Esophagus squamous epithelium (tissue), 5 donors: ENCODE data around the gene PXT1. TPM values are rescaled to one million over a fixed set of nuclear protein-coding genes. Genes with fewer than 3 reads are reported as not detected.

Source experiments
- DNase-seq: peaks from one replicate; lab custom pipeline; 2025; lab: John Stamatoyannopoulos, UW
- H3K27ac ChIP-seq, 4 donors: fragments of 200-600 bp; sonication (generic); one replicate each; pipeline ENCODE4 v1.5.1; 2016 to 2019; ENCODE audit warnings: mild to moderate bottlenecking in 1 of 4
- H3K27me3 ChIP-seq, 4 donors: fragments of 200-600 bp; sonication (generic); 1 replicate in 3 of 4; 2 replicates in 1 of 4; pipeline versions ENCODE4 v1.5.1 to v1.6.0; 2017 to 2021; ENCODE audit warnings: antibody characterized with exemption in 1 of 4
- H3K36me3 ChIP-seq, 3 donors: fragments of 200-600 bp; sonication (generic); one replicate each; pipeline ENCODE4 v1.5.1; 2016 to 2019
- H3K4me1 ChIP-seq, 3 donors: fragments of 200-600 bp; sonication (generic); one replicate each; pipeline ENCODE4 v1.5.1; 2017 to 2019
- H3K4me3 ChIP-seq, 4 donors: fragments of 200-600 bp; sonication (generic); 1 replicate in 3 of 4; 2 replicates in 1 of 4; pipeline ENCODE4 v1.5.1; 2016 to 2019; ENCODE audit warnings: mild to moderate bottlenecking in 2 of 4, moderate library complexity in 1 of 4
- H3K9me3 ChIP-seq, 3 donors: fragments of 200-600 bp; sonication (generic); one replicate each; pipeline ENCODE4 v1.5.1; 2016 to 2019
- CTCF ChIP-seq, 6 experiments: fragments of 450-650 bp in 4 of 6; fragments of 200-600 bp in 2 of 6; sonication (generic) in 2 of 6; IDR thresholded peaks; one replicate each; pipeline ENCODE4 v1.5.1; 2016 to 2019; ENCODE audit warnings: antibody characterized with exemption in 6 of 6, mild to moderate bottlenecking in 4 of 6, moderate library complexity in 4 of 6
- POLR2A ChIP-seq, 4 donors: fragments of 450-650 bp; IDR thresholded peaks; one replicate each; pipeline ENCODE4 v1.6.1; 2017; ENCODE audit warnings: antibody characterized with exemption in 4 of 4, mild to moderate bottlenecking in 4 of 4, moderate library complexity in 3 of 4
- WGBS, 2 donors: methylation state at CpG; one replicate each; pipeline ENCODE4 v1.1.5; 2018; 5-methylcytosine and 5-hydroxymethylcytosine counted together
- intact Hi-C: fragments of 100-400 bp; cut with DNase I; formaldehyde crosslinking; loops from one replicate; pipeline ENCODE4 v1.15.0; 2022
- total RNA-seq, 4 donors: library from RNA; depleted of rRNA; stranded (reverse); fragments of >200 nt; gene quantifications; one replicate each; pipeline ENCODE4 v1.1.0, GENCODE V29; 2016
- donor health status: DM: yes; HTN: yes; CAD: no.

PXT1 gene
- total RNA-seq, 4 donors from 2014 or later = not detected

DNA sequence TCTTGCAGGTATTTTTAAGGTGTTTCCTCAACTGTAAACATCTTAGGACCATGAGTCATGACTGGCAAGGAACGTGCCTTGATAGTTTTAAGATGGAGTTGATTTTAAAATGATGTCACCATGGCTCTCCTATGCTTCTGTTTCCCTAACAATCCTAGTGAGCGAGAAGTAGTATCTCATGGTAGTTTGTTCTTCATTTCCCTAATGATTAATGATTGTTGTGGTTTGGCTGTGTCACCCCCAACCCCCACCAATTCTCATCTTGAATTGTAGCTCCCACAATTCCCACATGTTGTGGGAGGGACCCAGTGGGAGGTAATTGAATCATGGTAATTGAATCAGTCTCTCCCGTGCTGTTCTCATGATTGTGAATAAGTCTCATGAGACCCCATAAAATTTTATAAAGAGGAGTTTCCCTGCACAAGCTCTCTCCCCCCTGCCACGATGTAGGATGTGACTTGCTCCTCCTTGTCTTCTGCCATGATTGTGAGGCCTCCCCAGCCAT is 89.2 kb downstream of the PXT1 start:
- no peaks in the 10 kb centered on the region for H3K36me3 ChIP-seq
- 52 to 56% methylated on average over 4 of the region's 4 CpGs for WGBS, 2 donors
- no peak for DNase-seq
- H3K27me3 ChIP-seq = no peaks in the 10 kb centered on the region
- H3K4me1 ChIP-seq = peaks cover 0 to 20% (median 0%) of the 10 kb centered on the region in 3 donors
- intact Hi-C loops = no loop called here
- no peak overlapping the region for H3K27ac ChIP-seq
- H3K9me3 ChIP-seq = no peaks in the 10 kb centered on the region
- no peak for TF ChIP-seq POLR2A (IDR thresholded peaks at IDR 0.05)
- TF ChIP-seq CTCF (IDR thresholded peaks at IDR 0.05) = no peak
- no peak overlapping the region for H3K4me3 ChIP-seq

DNA sequence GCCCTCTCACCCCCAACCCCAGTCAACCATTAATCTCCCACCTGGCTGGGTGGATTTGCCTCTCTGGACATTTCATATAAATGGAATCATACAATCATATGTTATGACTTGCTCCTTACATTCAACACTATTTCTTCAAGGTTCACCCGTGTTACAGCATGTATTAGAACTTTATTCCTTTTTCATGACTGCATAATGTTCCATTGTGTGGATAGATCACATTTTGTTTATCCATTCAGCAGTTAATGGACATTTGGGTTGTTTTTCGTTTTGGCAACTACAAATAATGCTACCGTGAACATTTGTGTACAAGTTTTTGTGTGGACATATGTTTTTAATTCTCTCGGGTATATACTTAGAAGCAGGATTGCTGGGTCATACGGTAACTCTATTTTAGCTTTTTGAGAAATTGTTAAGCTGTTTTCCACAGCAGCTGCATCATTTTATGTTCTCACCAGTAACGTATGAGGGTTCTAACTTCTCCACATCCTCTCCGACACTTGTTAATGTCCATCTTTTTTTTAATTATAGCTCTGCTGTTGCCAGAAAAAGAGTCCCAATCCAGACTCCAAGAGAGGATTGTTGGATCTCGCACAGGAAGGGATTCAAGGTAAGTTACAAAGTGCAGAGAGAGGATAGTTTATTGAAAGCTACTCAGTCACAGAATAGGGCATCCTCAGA is 90.0 kb downstream of the PXT1 start:
- Histone ChIP-seq H3K27me3 (no peaks in the 10 kb centered on the region), H3K9me3 (no peaks in the 10 kb centered on the region), H3K27ac (no peak overlapping the region), H3K4me3 (no peak overlapping the region), H3K36me3 (no peaks in the 10 kb centered on the region), H3K4me1 (peaks cover 0 to 16% (median 0%) of the 10 kb centered on the region in 3 donors)
- TF ChIP-seq POLR2A (IDR thresholded peaks at IDR 0.05) (no peak), CTCF (IDR thresholded peaks at IDR 0.05) (no peak)
- 76 to 82% methylated on average over 8 of the region's 8 CpGs for WGBS, 2 donors
- intact Hi-C loops = no loop called here
- DNase-seq = no peak

GRCh38 chr6:36350681-36351571 is 91.7 kb downstream of the PXT1 start:
- no peaks in the 10 kb centered on the region for H3K9me3 ChIP-seq
- H3K36me3 ChIP-seq = no peaks in the 10 kb centered on the region
- no peak overlapping the region for H3K4me3 ChIP-seq
- intact Hi-C loops = no loop called here
- peaks cover 0 to 20% (median 0%) of the 10 kb centered on the region in 3 donors for H3K4me1 ChIP-seq
- H3K27ac ChIP-seq = peak overlapping the region in 2 of 4 donors; percentile 16 to 17
- TF ChIP-seq POLR2A (IDR thresholded peaks at IDR 0.05) (no peak), CTCF (IDR thresholded peaks at IDR 0.05) (no peak)
- DNase-seq = no peak
- no peaks in the 10 kb centered on the region for H3K27me3 ChIP-seq
- 75 to 83% methylated on average over 14 to 15 of the region's 15 CpGs for WGBS, 2 donors

DNA sequence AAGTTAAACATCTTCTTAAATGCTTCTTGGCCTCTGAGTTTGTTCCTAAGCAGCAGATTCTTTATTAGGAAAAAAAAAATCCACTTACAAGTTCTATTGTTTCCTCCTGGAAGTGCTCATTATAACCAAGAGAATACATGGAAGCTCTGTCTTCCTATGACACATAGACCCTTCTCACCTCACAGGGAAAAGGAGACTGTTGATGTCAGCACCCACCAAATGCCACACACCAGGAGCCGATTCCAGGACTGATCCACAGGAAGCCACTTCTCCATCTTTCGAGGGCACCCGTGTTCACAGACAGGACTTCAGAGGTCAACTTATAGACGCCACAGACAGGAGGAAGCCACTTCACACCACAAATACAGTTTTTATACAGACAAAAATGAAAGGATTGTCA is 92.6 kb downstream of the PXT1 start:
- Histone ChIP-seq H3K36me3 (no peaks in the 10 kb centered on the region), H3K4me3 (no peak overlapping the region), H3K27me3 (no peaks in the 10 kb centered on the region), H3K4me1 (peaks cover 0 to 25% (median 0%) of the 10 kb centered on the region in 3 donors), H3K9me3 (no peaks in the 10 kb centered on the region), H3K27ac (peak overlapping the region in 2 of 4 donors; percentile 16 to 17)
- no peak for TF ChIP-seq CTCF (IDR thresholded peaks at IDR 0.05)
- TF ChIP-seq POLR2A (IDR thresholded peaks at IDR 0.05) = no peak
- no peak for DNase-seq
- intact Hi-C loops = no loop called here
- 55 to 91% methylated on average over 2 to 4 of the region's 4 CpGs for WGBS, 2 donors

DNA sequence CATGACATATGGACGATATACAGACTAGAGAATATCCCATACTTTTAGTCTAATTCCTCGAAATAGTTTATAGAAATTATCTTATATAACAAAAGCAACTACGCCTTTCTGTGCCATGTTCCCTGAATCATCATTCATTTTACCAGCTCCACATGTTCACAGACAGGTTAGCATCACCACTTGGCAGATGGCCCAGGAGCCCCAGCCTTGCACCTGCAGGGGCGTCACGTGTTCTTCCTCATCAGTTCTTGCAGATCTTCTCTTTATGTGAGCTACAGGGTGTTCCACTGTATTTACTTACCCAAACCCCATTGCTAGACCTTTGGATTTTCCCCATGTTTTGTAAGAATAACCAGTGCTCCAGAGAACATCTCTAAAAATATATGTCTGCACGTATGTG is 93.4 kb downstream of the PXT1 start:
- no peak for TF ChIP-seq CTCF (IDR thresholded peaks at IDR 0.05)
- no peak for TF ChIP-seq POLR2A (IDR thresholded peaks at IDR 0.05)
- no peak for DNase-seq
- intact Hi-C loops = no loop called here
- Histone ChIP-seq H3K27ac (no peak overlapping the region), H3K4me1 (peaks cover 0 to 25% (median 0%) of the 10 kb centered on the region in 3 donors), H3K9me3 (no peaks in the 10 kb centered on the region), H3K27me3 (no peaks in the 10 kb centered on the region), H3K36me3 (no peaks in the 10 kb centered on the region), H3K4me3 (no peak overlapping the region)
- 44 to 50% methylated on average over 6 of the region's 6 CpGs for WGBS, 2 donors
